Panc1 (cell line): ENCODE data around the gene CACNA2D3. TPM values are rescaled to one million over a fixed set of nuclear protein-coding genes. Genes with fewer than 3 reads are reported as not detected.

Experiments
- ATAC-seq: fragments of 200-7000 bp; cut with Tn5 transposase; 2 replicates; pipeline ENCODE4 v1.9.1; 2020; ENCODE audit warnings: mild to moderate bottlenecking, moderate library complexity
- BruUV-seq: library from RNA; stranded (reverse); fragments of 400-500 nt; replicated peaks from 2 replicates; lab custom pipeline; 2021; lab: Mats Ljungman, UMichigan
- CTCF ChIA-PET: fragments of 300-600 bp; sonication (Branson Sonifier 250); formaldehyde crosslinking; loops from one replicate; lab custom pipeline; 2022; ENCODE audit warnings: antibody characterized with exemption; lab: Charles Lee
- POLR2A ChIA-PET: fragments of 300-600 bp; sonication (Branson Sonifier 250); formaldehyde crosslinking; loops from one replicate; lab custom pipeline; 2022; ENCODE audit warnings: antibody characterized with exemption; lab: Charles Lee
- DNase-seq: peaks from one replicate; pipeline ENCODE4 v3.0.0-alpha.2; 2010; ENCODE audit warnings: low read depth, low spot score
- H3K27ac ChIP-seq: 2 replicates; pipeline ENCODE4 v1.5.1; 2011; ENCODE audit warnings: mild to moderate bottlenecking, low read length, inconsistent platforms
- H3K27me3 ChIP-seq: fragments of 200-500 bp; sonication (Bioruptor generic); 2 replicates; pipeline ENCODE4 v1.6.0; 2014; ENCODE audit warnings: low read length, inconsistent platforms; ENCODE audit not compliant: control insufficient read depth, insufficient read depth
- H3K36me3 ChIP-seq: fragments of 200-500 bp; sonication (Bioruptor generic); 2 replicates; pipeline ENCODE4 v1.5.1; 2014; ENCODE audit warnings: inconsistent platforms, mild to moderate bottlenecking, low read length, moderate library complexity; ENCODE audit not compliant: control insufficient read depth, insufficient read depth
- H3K4me1 ChIP-seq: 2 replicates; pipeline ENCODE4 v1.5.1; 2011; ENCODE audit warnings: inconsistent platforms, mild to moderate bottlenecking, low read length, moderate library complexity; ENCODE audit not compliant: control insufficient read depth, insufficient read depth
- H3K4me3 ChIP-seq, 2 experiments: 2 replicates each; pipeline ENCODE4 v1.5.1; 2011 to 2012; ENCODE audit warnings: low read depth in 2 of 2, low read length in 2 of 2, mild to moderate bottlenecking in 2 of 2, inconsistent platforms in 1 of 2, moderate library complexity in 1 of 2
- H3K9me3 ChIP-seq: fragments of 200-500 bp; sonication (Bioruptor generic); 2 replicates; pipeline ENCODE4 v1.5.1; 2014; ENCODE audit warnings: low read depth, mild to moderate bottlenecking, inconsistent platforms, low read length, moderate library complexity; ENCODE audit not compliant: control insufficient read depth, insufficient read depth
- CTCF ChIP-seq: fragments of 450-650 bp; IDR thresholded peaks from 2 replicates; pipeline ENCODE4 v1.5.1; 2017; ENCODE audit warnings: mild to moderate bottlenecking
- POLR2AphosphoS5 ChIP-seq: IDR thresholded peaks from 2 replicates; pipeline ENCODE4 v1.6.1; 2012; ENCODE audit warnings: mild to moderate bottlenecking, low read depth, low read length, moderate library complexity
- REST ChIP-seq, 2 experiments: IDR thresholded peaks; 2 replicates each; pipeline ENCODE4 v1.6.1; 2011 to 2012; ENCODE audit warnings: low read depth in 2 of 2, control low read depth in 1 of 2, low read length in 1 of 2, mild to moderate bottlenecking in 1 of 2, moderate library complexity in 1 of 2; ENCODE audit not compliant: insufficient read depth in 1 of 2
- SIN3A ChIP-seq: IDR thresholded peaks from 2 replicates; pipeline ENCODE4 v1.6.1; 2012; ENCODE audit warnings: low read depth, mild to moderate bottlenecking, low read length, moderate library complexity, borderline replicate concordance; ENCODE audit not compliant: insufficient read depth
- TCF7L2 ChIP-seq: IDR thresholded peaks from 2 replicates; pipeline ENCODE4 v1.6.1; 2011; ENCODE audit warnings: mild to moderate bottlenecking, low read depth, low read length, inconsistent platforms
- in situ Hi-C: cut with HindIII; loops from 2 replicates; pipeline ENCODE4 v1.10.0; 2016; ENCODE audit warnings: low sequenced_read_pairs, low pct_unique_long_range_greater_than_20kb
- intact Hi-C: fragments of 100-400 bp; cut with micrococcal nuclease; formaldehyde crosslinking; loops from one replicate; pipeline ENCODE4 v1.10.0; 2022; ENCODE audit not compliant: unreplicated experiment
- total RNA-seq: library from RNA; stranded (reverse); gene quantifications from one replicate; pipeline ENCODE4 v1.2.1, GENCODE V29; 2021; ENCODE audit not compliant: unreplicated experiment

Gene CACNA2D3
- total RNA-seq, 1 experiment from 2014 or later = 0.41 TPM

GRCh38 chr3:54384279-54384678 lies 261.9 kb downstream of the CACNA2D3 start:
- ATAC-seq (no peak), DNase-seq (no peak)
- H3K4me3 ChIP-seq = no peak overlapping the region
- H3K27me3 ChIP-seq = no peaks in the 10 kb centered on the region
- in situ Hi-C loops (no loop called here), intact Hi-C loops (no loop called here)
- TF ChIP-seq SIN3A (no peak), TCF7L2 (no peak), POLR2AphosphoS5 (no peak), REST (IDR thresholded peaks at IDR 0.05; ENCODE audit: insufficient read depth in 1 of 2, low read depth in 2 of 2, low read length in 1 of 2) (no peak), CTCF (no peak)
- no peaks in the 10 kb centered on the region for H3K9me3 ChIP-seq
- ChIA-PET POLR2A (no interaction called here), CTCF (no interaction called here)
- no peak overlapping the region for H3K27ac ChIP-seq
- H3K4me1 ChIP-seq = no peaks in the 10 kb centered on the region
- BruUV-seq = no TSS peak
- no peaks in the 10 kb centered on the region for H3K36me3 ChIP-seq

GRCh38 chr3:54390582-54390981 lies 268.2 kb downstream of the CACNA2D3 start:
- Histone ChIP-seq H3K27me3 (no peaks in the 10 kb centered on the region; the same call in 1 of the 2 replicates), H3K4me3 (no peak overlapping the region), H3K9me3 (no peaks in the 10 kb centered on the region), H3K36me3 (no peaks in the 10 kb centered on the region), H3K4me1 (no peaks in the 10 kb centered on the region), H3K27ac (no peak overlapping the region)
- CTCF ChIA-PET = no interaction called here
- in situ Hi-C loops (no loop called here), intact Hi-C loops (no loop called here)
- TF ChIP-seq SIN3A (no peak), CTCF (no peak), REST (IDR thresholded peaks at IDR 0.05; ENCODE audit: insufficient read depth in 1 of 2, low read depth in 2 of 2, low read length in 1 of 2) (no peak), TCF7L2 (no peak), POLR2AphosphoS5 (no peak)
- BruUV-seq = no TSS peak
- DNase-seq = no peak
- POLR2A ChIA-PET = no interaction called here
- ATAC-seq = no peak
